Measurements from ENCODE around the gene NIP7.

DNA sequence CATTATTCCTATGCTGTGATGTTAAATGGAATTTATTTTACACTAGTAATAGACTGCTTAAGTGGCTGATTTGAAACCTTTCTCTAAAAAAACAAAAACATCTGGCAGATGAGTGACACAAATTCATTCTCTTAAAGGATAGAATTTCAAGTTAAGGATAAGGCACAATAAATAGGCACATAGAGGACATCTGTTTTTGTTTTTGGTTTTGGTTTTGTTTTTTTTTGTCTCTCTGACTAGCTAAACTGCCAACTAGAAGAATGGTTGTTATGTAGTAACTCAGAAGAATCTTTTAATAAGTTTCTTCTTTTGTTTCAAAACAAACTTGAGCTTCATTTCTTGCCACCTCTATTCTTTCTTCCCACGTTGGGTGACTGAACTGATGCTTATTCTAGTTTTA, 33.5 kb upstream of the NIP7 start:
- TF ChIP-seq EZH2 (IDR thresholded peaks at IDR 0.05; ENCODE audit: borderline replicate concordance, low read depth, low read length, severe bottlenecking) (no peak), POLR2A (IDR thresholded peaks at IDR 0.05; ENCODE audit: low read depth, low read length) (no peak), POLR2AphosphoS5 (IDR thresholded peaks at IDR 0.05; ENCODE audit: insufficient read depth, low read depth, low read length) (no peak), MAX (IDR thresholded peaks at IDR 0.05; ENCODE audit: insufficient read depth, insufficient read length) (no peak), GATA2 (IDR thresholded peaks at IDR 0.05; ENCODE audit: insufficient read depth, insufficient read length, low read depth, low read length) (no peak)
- TF ChIP-seq, protein P1, sequence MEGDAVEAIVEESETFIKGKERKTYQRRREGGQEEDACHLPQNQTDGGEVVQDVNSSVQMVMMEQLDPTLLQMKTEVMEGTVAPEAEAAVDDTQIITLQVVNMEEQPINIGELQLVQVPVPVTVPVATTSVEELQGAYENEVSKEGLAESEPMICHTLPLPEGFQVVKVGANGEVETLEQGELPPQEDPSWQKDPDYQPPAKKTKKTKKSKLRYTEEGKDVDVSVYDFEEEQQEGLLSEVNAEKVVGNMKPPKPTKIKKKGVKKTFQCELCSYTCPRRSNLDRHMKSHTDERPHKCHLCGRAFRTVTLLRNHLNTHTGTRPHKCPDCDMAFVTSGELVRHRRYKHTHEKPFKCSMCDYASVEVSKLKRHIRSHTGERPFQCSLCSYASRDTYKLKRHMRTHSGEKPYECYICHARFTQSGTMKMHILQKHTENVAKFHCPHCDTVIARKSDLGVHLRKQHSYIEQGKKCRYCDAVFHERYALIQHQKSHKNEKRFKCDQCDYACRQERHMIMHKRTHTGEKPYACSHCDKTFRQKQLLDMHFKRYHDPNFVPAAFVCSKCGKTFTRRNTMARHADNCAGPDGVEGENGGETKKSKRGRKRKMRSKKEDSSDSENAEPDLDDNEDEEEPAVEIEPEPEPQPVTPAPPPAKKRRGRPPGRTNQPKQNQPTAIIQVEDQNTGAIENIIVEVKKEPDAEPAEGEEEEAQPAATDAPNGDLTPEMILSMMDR (IDR thresholded peaks at IDR 0.05; ENCODE audit: extremely low read depth in 1 of 2, insufficient read depth in 1 of 2, low read depth in 1 of 2, low read length in 2 of 2) = no peak
